ENCODE measurements around the gene KLF18. TPM values are rescaled to one million over a fixed set of nuclear protein-coding genes. Genes with fewer than 3 reads are reported as not detected.
"Not testable (repeated sequence)": the region's sequence is repeated elsewhere in the genome, so short reads cannot be mapped to it uniquely, and the experiment has no call there.

Gene KLF18
- total RNA-seq, 1 donor from 2014 or later: not detected

DNA sequence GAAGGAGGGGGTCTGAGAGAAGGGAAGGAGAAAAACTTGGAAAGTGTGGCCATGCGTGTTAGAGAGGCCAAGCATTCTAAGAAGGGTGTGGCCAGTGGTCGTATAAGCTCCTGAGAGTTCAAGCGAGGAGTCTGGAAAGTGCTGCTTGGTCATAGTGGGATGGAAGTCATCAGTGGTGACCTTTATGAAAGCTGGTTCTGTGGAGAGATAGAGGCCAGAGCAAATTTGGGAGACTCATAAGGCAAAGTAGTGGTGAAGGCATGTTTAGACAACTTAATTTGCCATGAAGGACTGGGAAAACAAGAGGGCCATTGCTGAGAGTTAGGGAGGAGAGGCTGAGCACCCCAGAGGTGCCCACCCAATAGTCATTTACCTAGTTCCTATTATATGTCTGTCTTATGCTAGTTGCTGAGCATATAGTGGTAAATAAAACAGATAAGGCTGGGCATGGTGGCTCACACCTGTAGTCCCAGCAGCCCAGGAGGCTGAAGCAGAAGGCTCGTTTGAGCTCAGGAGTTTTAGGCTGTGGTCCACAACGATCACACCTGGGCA, 21.0 kb downstream of the KLF18 start:
- intact Hi-C loops (cut with micrococcal nuclease): no loop called here

DNA sequence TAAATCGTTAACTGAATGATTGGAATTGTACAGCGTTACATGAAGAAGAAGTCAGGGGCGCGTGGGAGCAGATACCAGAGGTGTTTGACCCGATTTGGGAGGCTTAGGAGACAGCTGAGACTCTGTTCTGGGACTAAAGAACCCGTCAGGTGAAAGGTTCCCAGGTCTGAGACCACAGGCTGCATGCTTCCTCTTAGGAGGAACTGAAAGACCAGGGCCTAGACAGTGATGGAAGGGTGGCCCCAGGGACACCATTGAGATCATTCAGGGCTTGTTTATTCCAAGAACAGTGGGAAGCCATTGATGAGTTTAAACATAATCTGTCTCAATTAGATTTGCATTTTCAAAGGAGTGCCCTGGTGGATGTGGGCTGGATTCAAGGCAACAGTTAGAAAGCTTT, 21.9 kb downstream of the KLF18 start:
- intact Hi-C loops (cut with micrococcal nuclease): no loop called here

DNA sequence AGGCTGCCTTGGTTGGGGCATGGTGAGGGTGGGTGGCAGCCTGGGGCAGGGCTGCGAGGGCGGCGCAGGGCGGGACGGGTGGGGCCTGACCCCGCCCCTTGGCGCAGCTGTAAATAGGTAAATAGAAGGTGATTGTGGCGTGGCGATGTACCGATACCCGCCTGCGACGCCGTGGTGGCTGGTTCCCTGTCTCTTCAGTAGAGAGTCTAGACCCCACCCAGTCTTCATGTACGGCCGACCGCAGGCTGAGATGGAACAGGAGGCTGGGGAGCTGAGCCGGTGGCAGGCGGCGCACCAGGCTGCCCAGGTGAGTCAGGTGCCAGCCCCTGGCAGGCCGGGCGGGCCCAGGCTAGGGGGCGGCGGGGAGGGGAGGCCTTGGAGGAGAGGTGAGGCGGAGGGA, 22.7 kb downstream of the KLF18 start, which contains the start of gene KLF17:
Gene KLF17 (plus strand): TSS at position 140 of the 400 bp plus-strand sequence. CDS start 87 bp downstream, at position 227.
- intact Hi-C loops (cut with micrococcal nuclease): no loop called here

DNA sequence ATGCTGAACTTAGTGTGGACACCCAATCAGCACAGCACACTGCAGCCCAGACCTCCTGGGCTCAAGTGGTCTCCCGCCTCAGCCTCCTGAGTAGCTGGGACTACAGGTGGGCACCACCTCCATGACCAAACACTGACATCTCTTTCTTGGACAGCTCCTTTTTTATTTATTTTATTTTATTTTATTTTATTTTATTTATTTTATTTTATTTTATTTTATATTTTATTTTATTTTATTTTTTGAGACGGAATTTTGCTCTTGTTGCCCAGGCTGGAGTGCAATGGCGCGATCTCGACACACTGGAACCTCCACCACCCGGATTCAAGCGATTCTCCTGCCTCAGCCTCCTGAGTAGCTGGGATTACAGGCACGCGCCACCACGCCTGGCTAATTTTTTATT, 24.2 kb downstream of the KLF18 start:
- intact Hi-C loops (cut with micrococcal nuclease): not testable (repeated sequence)

DNA sequence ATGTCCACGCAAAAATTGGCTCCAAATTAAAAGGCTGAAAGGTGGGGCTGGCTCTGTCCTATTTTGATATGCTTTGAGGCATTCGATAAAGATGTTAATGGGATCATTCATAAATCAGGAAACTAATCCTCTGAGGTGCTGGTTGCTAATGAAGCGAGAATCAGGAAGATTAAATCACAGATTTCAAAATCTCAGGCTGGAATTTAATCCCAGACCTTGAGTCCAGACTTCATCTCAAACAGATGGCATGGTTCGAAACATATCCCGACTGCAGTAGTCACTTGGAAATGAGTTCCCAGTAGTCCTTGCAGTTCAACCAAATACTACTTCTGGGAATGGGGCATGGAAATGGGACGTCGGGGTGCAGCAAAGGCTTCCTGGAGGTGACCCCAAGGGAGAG, 27.3 kb downstream of the KLF18 start:
- intact Hi-C loops (cut with micrococcal nuclease): no loop called here

DNA sequence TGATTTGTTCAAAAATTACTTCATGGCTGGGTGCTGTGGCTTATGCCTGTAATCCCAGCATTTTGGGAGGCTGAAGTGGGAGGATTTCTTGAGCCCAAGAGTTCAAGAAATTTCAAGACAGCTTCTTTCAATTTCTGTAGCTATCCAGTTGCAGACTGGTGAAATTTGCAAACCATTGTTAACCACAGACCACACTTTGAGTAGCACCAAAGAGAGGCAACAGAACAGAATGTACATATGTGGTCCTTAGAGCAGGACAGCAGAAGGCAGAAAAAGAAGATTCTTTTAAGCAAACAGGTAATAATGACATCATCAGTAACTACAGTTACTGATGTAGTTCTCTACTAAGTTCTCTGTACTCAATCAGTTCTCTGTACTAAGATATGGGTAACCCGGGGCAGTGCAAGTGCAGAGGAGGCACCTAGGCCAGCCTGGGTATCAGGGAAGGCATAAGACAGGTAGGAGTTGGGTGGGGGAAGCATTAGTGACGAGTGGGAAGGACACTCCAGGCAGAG, 28.3 kb downstream of the KLF18 start:
- intact Hi-C loops (cut with micrococcal nuclease): no loop called here

DNA sequence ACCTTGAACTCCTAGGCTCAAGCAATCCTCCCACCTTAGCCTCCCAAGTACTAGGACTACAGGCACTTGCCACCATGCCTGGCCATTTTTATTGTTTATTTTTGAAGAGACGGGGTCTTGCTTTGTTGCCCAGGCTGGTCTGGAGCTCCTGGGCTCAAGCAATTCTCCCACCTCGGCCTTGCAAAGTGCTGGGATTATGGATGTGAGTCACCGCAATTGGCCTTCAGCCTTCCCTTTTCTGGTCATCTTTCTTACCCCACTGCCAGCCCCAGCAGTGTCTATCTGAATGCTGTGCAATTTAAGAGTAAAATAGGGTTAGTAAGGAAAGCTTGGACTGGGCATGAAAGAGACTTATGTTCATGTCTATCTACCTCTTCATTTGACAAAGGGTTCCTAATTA, 28.9 kb downstream of the KLF18 start:
- intact Hi-C loops (cut with micrococcal nuclease): no loop called here

DNA sequence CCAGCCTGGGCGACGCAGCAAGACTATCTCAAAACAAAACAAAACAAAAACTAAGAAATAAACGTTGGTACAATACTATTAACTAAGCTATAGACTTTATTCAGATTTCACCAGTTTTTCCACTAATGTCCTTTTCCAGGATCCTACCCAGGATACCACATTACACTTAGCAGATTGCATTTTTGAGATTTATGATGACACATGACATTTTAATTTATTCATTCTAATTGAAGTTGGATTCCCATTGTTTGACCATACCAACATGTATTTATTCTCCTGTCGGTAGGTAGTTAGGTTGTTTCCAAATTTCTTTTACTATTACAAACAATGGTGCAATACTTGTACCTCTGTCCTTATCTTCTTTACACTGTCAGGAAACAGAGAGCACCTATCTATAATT, 29.6 kb downstream of the KLF18 start:
- intact Hi-C loops (cut with micrococcal nuclease): no loop called here

DNA sequence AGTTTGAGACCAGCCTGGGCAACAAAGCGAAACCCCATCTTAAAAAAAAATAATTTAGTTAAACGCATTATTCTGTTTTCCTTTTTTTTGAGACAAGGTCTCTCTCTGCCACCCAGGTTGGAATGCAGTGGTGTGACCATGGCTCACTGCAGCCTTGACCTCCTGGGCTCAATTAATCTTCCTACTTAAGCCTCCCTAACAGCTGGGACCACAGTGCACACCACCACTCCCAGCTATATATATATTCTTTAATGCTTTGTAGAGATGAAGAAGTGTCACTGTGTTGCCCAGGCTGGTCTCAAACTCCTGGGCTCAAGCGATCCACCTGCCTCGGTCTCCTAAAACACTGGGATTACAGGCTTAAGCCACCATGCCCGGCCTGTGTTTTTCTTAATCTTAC, 30.5 kb downstream of the KLF18 start:
- intact Hi-C loops (cut with micrococcal nuclease): no loop called here

DNA sequence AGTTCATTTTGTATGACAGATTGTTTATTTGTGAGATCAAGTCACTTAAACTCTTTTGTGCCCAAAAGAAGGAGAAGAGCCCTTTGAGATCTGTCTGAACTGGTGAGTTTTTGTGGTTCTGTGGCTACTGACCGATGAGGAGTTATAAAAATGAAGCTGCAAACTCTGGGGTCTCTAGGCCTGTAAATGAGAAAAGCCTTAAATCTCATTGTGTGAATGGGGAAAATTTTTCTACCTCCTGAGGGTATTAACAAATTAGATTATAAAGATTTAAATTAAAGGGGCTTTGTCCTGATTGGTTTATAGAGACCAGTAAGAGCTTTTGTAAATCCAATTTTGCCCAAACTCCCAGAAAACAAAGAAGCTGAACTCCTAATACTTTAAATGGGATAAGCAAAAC, 32.5 kb downstream of the KLF18 start:
- intact Hi-C loops (cut with micrococcal nuclease): no loop called here

DNA sequence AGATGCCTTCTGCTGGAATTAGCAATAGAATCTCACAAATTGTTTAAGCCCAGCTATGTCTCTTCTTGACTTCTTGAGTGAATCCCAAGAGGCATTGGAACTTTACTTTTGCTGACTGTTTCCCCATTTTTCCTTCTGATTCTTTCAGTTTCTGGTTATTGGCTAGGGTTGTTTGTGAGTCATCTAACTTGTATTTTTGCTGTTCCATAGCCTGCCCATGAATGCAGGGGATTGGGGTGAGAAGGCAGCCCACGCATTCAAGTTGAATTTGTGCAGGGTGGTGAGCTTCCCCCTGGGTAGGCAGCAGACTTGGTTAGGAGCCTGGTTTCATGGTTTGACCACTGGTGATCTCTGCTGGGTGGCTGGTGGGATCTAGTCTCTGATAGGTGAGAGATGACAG, 33.2 kb downstream of the KLF18 start:
- intact Hi-C loops (cut with micrococcal nuclease): no loop called here

DNA sequence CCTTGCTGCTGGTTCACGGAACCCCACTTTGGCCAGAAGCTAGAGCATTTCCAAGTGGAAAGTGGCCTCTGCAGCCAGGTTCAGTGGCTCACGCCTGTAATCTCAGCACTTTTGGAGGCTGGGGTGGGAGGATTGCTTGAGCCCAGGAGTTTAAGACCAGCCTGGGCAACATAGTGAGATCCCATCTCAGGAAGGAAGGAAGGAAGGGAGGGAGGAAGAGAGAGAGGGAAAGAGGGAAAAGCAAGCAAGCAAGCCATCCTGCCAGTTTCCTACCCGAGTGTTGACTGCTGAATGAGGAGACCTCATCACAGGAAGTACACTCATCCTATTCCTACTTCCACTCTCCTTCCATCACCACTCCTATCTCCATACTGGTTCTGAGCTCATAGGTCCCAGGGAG, 35.6 kb downstream of the KLF18 start:
- intact Hi-C loops (cut with micrococcal nuclease): no loop called here

DNA sequence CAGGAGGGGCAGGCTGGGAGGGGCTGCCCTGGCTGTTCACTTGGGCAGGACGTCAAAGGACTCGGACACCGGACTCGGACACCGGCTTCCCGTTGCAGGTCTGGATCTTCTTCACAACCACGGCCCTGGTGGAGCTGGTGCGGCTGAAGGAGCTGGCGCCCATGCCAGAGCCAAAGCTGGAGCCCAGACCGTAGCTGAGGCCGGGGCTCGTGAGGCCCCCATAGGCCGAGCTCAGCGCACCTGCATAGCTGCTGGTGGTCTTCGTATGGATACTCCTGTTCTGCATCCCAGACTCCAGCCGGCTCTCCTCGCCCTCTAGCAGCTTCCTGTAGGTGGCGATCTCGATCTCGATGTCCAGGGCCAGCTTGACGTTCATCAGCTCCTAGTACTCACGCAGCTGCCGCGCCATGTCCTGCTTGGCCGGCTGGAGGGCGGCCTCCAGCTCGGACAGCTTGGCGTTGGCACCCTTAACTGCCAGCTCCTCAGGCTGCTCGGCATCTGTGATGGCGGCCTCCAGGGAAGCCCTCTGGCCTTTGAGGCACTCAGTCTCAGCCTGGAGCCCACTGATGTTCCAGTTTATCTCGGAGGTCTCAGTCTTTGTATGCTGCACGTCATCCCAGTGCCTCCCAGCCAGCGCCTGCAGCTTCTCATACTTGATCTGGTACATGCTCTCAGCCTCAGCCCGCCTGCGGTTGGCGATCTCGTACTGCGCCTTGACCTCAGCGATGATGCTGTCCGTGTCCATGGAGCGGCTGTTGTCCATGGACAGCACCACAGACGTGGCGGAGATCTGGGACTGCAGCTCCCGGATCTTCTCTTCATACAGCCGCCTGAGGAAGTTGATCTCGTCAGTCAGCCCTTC, 37.9 kb downstream of the KLF18 start:
- intact Hi-C loops (cut with micrococcal nuclease): no loop called here

DNA sequence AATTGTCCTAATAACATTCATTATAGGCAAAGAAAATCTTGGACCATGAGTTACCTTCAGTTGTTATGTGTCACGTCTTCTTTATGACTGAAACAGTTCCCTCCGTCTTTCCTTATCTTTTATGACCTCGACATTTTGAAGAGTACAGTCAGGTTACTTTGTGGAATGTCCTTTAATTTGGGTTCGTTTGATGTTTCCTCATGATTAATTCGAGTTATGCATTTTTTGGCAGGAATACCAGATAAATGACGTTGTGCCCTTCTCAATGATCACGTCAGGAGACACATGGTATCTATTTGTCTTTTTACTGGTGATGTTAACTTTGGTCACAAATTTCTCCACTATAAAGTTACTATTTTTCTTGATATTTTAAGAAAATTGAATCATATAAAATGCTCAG, 40.1 kb downstream of the KLF18 start:
- intact Hi-C loops (cut with micrococcal nuclease): no loop called here

DNA sequence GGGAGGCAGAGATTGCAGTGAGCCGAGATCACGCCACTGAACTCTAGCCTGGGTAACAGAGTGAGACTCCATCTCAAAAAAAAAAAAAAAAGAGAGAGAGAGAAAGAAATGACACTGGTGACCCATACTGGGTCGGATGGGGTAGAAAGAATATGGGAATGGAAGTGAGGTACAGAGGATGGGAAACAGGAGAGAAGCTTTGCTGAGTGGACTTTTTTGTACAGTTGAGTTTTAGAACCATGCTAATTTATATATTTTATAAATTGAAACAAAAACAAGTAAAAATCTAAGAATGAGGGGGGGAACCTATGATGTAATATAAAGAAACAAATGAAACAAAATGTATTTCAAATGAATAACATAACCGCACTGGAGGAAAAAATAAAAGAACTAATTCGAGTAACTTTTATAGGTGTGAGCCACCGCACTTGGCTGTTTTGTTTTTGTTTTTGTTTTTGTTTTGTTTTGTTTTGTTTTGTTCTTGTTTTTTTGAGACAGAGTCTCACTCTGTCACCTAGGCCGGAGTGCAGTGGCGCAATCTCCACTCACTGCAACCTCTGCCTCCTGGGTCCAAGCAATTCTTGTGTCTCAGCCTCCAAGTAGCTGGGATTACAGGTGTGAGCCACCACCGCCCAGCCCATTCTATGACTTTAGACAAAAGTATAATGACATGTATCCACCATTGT, 41.1 kb downstream of the KLF18 start:
- intact Hi-C loops (cut with micrococcal nuclease): no loop called here

DNA sequence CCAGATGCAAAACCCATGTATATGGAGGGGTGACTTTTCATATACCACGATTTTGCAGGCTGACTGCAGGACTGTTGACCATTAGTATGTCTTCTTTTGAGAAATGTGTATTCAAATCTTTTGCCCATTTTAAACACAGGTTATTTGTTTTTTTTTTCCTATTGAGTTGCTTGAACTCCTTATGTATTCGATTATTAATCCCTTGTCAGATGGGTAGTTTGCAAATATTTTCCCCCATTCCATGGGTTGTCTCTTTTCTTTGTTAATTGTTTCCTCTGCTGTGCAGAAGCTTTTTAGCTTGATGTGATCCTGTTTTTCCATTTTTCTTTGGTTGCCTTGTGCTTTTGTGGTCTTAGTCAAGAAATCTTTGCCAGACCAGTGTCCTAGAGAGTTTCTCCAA, 47.4 kb downstream of the KLF18 start:
- intact Hi-C loops (cut with micrococcal nuclease): no loop called here

DNA sequence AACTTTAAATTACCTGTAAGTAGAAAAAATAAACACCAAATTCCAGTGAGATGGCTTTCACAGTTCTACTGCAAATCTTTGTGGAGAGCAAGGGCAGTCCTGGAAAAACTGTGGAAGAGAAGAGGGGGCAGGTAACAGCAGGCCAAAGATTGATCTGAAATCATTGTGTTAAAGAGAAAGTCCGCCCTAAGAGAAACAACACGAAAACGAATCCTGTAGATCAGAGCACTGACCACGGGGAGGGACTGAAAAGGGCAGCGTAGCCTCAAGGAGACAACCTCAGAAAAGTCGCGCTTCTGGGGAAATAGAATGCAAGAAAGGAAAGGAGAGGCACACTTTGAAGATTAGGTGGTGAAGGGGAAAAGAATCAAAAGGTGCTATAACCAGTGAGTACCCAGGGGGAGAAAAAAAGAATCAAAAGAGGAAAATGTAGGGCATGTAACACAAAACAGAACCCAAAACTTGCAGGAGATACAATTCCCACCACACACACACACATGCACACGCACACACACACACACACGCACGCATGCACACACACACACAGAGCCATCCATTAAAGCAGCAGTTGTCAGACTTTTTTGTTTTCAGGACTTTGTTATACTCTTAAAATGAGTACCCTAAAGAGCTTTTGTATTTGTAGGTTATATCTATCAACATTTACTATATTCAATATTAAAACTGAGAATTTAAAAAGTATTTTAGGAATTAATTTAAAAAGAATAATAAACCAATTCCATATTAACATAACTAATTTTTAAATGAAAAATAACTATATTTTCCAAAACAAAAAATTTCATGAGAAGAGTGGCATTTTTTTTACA, 50.8 kb downstream of the KLF18 start:
- intact Hi-C loops (cut with micrococcal nuclease): no loop called here

DNA sequence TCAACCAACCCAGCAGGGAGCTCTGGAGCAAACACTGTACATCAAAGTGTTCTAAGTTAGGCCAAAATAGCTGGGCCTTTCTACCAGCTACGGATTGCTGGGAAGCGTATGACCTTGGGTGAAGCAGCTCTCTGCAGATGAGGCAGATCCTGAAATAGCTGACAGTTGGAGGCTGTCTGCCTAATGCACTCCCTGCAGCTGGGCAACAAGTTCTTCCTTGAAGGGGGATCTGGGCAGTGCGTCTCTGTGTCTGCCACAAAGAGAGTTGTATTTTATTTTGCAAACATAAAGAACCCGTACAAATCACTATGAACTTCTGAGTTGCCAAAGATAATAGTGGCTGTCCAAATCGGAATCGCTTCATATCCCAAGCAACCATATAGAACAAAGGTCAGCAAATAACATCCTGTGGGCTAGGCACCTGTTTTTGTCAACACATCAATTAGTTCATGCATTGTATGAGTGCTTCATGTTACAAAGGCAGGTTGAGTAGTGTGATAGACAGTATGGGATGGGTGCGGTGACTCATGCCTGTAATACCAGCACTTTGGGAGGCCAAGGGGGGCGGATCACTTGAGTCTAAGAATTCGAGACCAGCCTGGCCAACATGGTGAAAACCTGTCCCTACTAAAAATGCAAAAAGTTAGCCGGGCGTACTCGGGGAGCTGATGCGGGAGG, 51.9 kb downstream of the KLF18 start:
- intact Hi-C loops (cut with micrococcal nuclease): no loop called here

Measured in T-helper 1 cell treated with Interleukin-12 subunit alpha and Interleukin-12 subunit beta and Interleukin-4 antibody, amounts not matched to agents 30 ng/mL and 1 ng/mL, for 36 hours (primary cell).